ENCODE results near the gene ACE.

Gene ACE

DNA sequence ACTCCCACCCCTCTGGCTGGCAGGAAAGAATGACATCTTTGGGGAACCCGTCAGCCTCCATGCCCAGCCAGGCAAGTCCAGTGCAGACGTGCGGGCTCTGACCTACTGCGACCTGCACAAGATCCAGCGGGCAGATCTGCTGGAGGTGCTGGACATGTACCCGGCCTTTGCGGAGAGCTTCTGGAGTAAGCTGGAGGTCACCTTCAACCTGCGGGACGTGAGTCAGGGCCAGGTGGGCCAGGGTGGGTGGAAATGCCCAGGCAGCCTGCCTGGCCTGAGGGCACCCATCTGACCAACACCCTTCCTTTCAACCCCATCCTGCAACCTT is 65.3 kb downstream of the ACE start:
- TF ChIP-seq, protein P1, sequence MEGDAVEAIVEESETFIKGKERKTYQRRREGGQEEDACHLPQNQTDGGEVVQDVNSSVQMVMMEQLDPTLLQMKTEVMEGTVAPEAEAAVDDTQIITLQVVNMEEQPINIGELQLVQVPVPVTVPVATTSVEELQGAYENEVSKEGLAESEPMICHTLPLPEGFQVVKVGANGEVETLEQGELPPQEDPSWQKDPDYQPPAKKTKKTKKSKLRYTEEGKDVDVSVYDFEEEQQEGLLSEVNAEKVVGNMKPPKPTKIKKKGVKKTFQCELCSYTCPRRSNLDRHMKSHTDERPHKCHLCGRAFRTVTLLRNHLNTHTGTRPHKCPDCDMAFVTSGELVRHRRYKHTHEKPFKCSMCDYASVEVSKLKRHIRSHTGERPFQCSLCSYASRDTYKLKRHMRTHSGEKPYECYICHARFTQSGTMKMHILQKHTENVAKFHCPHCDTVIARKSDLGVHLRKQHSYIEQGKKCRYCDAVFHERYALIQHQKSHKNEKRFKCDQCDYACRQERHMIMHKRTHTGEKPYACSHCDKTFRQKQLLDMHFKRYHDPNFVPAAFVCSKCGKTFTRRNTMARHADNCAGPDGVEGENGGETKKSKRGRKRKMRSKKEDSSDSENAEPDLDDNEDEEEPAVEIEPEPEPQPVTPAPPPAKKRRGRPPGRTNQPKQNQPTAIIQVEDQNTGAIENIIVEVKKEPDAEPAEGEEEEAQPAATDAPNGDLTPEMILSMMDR (conservative IDR thresholded peaks at IDR 0.05; ENCODE audit: low read depth): no peak
- CTCF ChIA-PET: no interaction called here
- no peak overlapping the region for H3K27ac ChIP-seq
- POLR2A ChIA-PET (ENCODE audit: low non-redundant PET): no interaction called here
- no peak for DNase-seq (ENCODE audit: low spot score)

DNA sequence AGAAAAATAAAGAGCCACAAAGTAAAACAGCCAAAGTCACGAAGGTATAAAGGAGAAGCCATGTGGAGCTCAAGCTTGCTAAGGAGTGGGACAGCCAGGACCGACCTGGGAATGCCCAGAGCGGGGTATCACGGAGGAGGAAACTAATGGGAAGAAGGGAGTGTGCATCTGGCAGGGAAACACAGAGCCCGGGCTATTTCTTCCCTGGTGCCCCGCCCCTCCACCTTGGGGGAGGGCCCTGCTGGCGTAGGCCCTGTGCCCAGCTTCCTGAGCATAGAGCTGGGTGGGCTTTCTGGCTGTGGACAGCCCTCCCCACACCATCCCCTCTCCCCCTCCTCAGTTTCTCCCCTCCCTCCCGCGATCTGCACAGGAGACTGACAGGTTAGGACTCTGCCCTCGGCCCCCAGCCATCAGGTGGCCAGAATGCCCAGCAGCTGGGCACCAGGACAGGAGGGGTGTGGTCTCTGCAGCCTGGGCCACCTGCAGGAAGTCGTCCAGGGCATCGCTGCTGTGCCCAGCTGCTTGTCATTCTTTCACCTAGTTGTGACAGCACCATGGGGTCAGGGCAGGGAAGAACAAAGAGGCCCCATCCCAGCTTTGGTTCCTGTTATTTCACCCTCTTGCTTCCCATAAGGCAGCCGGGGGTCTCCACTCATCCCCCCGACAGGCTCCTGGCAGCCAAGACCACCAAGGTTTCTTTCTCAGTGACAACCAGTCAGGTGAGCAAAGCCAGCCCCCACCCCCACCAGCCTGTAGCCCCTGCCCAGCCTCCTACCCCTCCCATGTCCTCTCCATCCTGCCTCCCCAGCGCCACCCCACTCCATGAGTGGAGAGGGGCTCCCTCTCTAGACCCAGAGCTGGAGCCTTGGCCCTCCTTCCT is 66.3 kb downstream of the ACE start:
- ChIA-PET CTCF (interaction anchor here (0.6 to 1.3 kb wide), 3 partner anchors 65 to 486 kb away, joined by 4 read pairs; no protein-coding TSS in a partner anchor), POLR2A (ENCODE audit: low non-redundant PET) (no interaction called here)
- TF ChIP-seq, protein P1 (conservative IDR thresholded peaks at IDR 0.05; ENCODE audit: low read depth): no peak
- no peak for DNase-seq (ENCODE audit: low spot score)
- H3K27ac ChIP-seq: no peak overlapping the region

DNA sequence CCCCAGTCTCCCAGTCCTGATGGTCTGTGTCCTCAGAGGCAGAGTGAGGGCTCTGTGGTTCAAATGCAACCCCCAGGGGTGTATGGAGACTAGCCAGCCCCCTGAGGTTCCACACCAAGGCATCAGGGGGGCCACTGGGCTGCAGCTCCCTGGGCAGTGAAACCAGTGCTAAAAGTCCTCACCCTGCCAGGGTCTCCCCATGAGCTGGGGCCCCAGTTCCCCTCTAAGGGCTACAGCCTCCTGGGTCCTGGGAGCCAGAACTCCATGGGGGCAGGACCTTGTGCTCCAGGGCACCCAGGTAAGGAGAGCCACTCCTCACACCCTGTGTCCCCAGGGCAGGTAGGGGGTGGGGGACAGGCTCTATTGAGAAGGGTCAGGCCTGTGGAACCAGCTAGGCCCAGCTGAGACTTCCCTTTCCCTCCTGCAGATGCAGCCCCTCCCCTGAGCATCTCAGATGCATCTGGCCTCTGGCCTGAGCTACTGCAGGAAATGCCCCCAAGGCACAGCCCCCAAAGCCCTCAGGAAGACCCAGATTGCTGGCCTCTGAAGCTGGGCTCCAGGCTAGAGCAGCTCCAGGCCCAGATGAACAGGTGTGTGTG is 67.1 kb downstream of the ACE start:
- POLR2A ChIA-PET (ENCODE audit: low non-redundant PET): no interaction called here
- no peak overlapping the region for H3K27ac ChIP-seq
- no peak for DNase-seq (ENCODE audit: low spot score)
- TF ChIP-seq, protein P1 (conservative IDR thresholded peaks at IDR 0.05; ENCODE audit: low read depth): no peak
- CTCF ChIA-PET: interaction anchor here (0.6 to 1.3 kb wide), 4 partner anchors 65 to 118 kb away, joined by 3 to 4 read pairs (median 4); no protein-coding TSS in a partner anchor

DNA sequence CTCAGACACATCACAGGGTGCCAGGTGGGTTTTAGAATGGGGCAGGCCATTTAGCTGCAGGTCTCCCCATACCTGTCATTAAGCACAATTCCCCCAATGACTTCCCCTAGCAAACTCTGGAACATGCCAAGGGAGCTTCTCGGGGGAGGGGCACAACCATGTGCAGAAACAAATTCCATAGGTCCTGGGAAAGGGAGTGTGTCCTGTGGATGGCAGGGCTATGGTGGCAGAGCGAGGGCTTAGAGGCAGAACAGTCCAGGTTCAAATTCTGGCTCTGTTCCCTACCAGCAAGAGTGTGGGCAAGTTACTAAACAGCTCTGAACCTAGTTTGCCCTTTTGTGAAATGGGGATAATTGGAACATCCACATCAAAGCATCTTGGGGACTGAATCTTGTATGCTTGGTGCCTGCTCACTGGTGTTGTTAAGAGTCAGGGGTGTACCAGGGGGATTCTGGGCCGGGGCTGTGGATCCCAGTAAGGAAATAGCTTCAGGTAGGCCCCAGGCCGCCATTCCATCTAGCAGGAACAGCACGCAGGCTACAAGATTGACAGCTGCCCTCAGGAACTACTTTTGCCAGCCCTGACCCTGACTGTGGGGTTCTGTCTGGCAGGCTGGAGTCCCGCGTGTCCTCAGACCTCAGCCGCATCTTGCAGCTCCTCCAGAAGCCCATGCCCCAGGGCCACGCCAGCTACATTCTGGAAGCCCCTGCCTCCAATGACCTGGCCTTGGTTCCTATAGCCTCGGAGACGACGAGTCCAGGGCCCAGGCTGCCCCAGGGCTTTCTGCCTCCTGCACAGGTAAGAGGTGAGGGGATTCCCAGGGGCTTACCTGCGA is 67.8 kb downstream of the ACE start:
- DNase-seq (ENCODE audit: low spot score): no peak
- no peak overlapping the region for H3K27ac ChIP-seq
- TF ChIP-seq, protein P1 (conservative IDR thresholded peaks at IDR 0.05; ENCODE audit: low read depth): no peak
- ChIA-PET POLR2A (ENCODE audit: low non-redundant PET) (no interaction called here), CTCF (interaction anchor here (0.8 to 1.3 kb wide), 4 partner anchors 55 to 119 kb away, joined by 3 to 6 read pairs (median 4); no protein-coding TSS in a partner anchor)

DNA sequence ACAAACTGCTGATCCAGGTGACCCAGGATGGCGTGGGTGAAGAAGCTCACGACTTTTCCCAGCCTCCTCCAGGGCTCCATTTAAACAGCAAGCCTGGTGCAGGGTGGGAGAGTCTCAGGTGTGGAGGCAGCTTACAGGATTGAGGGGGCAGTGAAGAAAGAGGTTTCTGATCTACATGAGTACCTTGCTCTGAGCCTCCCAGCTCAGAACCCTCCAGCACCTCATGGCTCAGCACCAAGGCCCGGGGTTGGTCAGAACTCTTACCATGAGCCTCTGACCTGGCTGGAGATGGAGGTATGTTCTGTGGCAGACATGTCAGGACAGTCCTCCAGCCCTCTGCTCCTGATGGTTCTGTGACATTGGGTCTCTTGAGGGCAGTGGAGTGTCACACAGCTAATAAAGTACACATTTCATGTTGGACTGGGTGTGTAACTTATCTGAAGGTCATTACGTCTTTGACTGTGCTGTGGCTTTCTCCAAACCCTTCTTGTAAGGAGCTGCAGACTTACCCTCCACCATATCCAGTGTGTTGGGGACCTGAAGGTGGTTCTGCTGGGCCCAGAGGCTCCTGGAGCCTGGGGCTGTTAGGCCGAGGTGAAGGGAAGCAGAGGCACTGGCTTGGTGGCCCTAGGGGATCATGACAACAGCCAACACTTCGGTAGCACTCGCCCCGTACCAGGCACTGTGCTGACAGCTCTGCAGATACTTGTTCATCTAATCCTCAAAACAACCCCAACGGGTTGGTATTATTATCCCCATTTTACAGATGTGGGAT is 69.6 kb downstream of the ACE start:
- DNase-seq (ENCODE audit: low spot score): no peak
- TF ChIP-seq, protein P1 (conservative IDR thresholded peaks at IDR 0.05; ENCODE audit: low read depth): no peak
- H3K27ac ChIP-seq: 0 out of 2 replicates have a peak overlapping the region, but pooled peaks have one; percentile 6
- ChIA-PET POLR2A (ENCODE audit: low non-redundant PET) (no interaction called here), CTCF (no interaction called here)
